ENCODE results near the gene CROCC2.

DNA sequence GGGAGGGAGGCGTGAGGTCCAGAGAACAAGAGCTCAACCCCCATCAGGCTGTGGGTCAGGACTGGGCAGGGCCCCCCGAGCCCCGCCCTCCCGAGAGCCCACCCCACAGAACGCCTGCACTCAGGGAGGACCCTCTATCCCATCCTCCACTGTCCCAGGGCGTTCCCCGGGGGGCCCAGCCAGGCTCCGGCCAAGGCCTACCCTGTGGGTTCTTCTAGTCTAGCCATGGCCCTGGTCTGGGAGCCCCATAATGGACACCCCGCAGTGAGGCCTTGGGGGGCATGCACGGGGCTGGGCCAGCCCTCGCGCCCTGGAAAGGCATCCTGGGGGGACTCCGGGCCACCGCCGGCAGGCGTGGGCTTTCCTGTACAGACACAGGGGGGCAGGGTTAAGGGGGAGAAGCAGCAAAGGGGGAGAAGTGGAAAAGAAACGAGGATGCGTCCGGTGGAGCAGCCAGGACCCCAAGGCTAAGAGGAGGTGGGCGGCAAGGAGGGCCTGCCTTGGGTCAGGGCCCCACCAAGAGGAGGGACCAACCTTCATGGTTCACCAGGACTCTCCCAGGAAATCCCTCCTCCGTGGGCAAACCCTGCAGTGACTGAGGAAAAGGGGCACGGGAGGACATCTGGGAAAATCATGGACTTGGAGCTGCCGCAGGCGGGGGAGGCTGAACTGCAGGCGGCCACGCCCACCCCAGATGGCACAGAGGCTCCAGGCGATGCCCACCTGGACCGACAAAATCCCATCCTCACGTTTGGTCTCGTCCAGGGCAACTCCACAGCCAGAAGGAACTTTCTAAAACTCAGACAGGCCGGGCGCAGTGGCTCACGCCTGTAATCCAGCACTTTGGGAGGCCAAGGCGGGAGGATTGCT, 2.7 kb upstream of the CROCC2 start:
- TF ChIP-seq SUZ12 (IDR thresholded peaks at IDR 0.05) (no peak), SP1 (IDR thresholded peaks at IDR 0.05) (no peak), ARNT (IDR thresholded peaks at IDR 0.05) (no peak)
